Placental pericyte (primary cell): ENCODE results near the gene KCTD15. TPM values are rescaled to one million over a fixed set of nuclear protein-coding genes. Genes with fewer than 3 reads are reported as not detected.

Experiments used
- total RNA-seq: library from RNA; depleted of rRNA; stranded (reverse); fragments of >200 nt; gene quantifications from 2 replicates; pipeline ENCODE4 v1.2.3, GENCODE V29; 2012

The KCTD15 gene
- 50.3 and 59.1 TPM in 2 replicates for total RNA-seq

GRCh38 chr19:33796164-33796875, at the start of gene KCTD15:
TSS of gene KCTD15 (plus strand) at chr19:33796870. CDS start at chr19:33800455, 3,585 bp downstream.

Other genes starting within 250 kb of the KCTD15 start
- 0.14 TPM in 1 of 2 replicates, not detected in the other for gene CHST8, start 174.9 kb upstream of the KCTD15 start, total RNA-seq